Naive B cell (primary cell): Measurements from ENCODE around the gene DLK2. TPM values are rescaled to one million over a fixed set of nuclear protein-coding genes. Genes with fewer than 3 reads are reported as not detected.

Experiments used
- ATAC-seq, 2 donors: fragments of 150-1000 bp; cut with Tn5 transposase; 2 replicates each; pipeline ENCODE4 v1.10.0; 2021; ENCODE audit warnings: low read depth in 2 of 2, mild to moderate bottlenecking in 2 of 2, moderate library complexity in 2 of 2
- DNase-seq: peaks from one replicate; pipeline ENCODE4 v3.0.0; 2022
- H3K27ac Mint-ChIP-seq, 6 donors: one replicate each; pipeline ENCODE4 v1.8.0; 2020 to 2022; ENCODE audit warnings: mild to moderate bottlenecking in 6 of 6, mixed read lengths in 6 of 6, moderate library complexity in 5 of 6, inconsistent platforms in 2 of 6
- H3K27me3 Mint-ChIP-seq, 3 donors: one replicate each; pipeline ENCODE4 v1.8.0; 2021 to 2022; ENCODE audit warnings: mixed read lengths in 3 of 3, mild to moderate bottlenecking in 1 of 3
- H3K36me3 Mint-ChIP-seq, 2 donors: one replicate each; pipeline ENCODE4 v1.8.0; 2020 to 2022; ENCODE audit warnings: mixed read lengths in 2 of 2, inconsistent platforms in 1 of 2, mild to moderate bottlenecking in 1 of 2
- H3K4me1 Mint-ChIP-seq, 3 donors: one replicate each; pipeline ENCODE4 v1.8.0; 2020 to 2022; ENCODE audit warnings: mixed read lengths in 3 of 3, inconsistent platforms in 1 of 3, mild to moderate bottlenecking in 1 of 3, moderate library complexity in 1 of 3
- H3K4me3 Mint-ChIP-seq, 8 donors: one replicate each; pipeline ENCODE4 v1.8.0; 2020 to 2022; ENCODE audit warnings: mild to moderate bottlenecking in 8 of 8, mixed read lengths in 8 of 8, moderate library complexity in 8 of 8, inconsistent platforms in 2 of 8
- H3K9me3 Mint-ChIP-seq, 7 donors: one replicate each; pipeline ENCODE4 v1.8.0; 2020 to 2022; ENCODE audit warnings: mixed read lengths in 7 of 7, mild to moderate bottlenecking in 5 of 7, inconsistent platforms in 2 of 7, moderate library complexity in 1 of 7
- polyA plus RNA-seq, 6 donors: library from polyadenylated mRNA; unstranded; fragments of 300-500 nt; fragmentation: Illumina TruSeq; gene quantifications; one replicate each; pipeline ENCODE4 v1.2.3, GENCODE V29; 2021; ENCODE audit warnings: low read depth in 6 of 6

The DLK2 gene
- polyA plus RNA-seq, 6 donors from 2014 or later, result 0.34 to 0.39 (median 0.39) TPM; not detected in 2

- H3K27ac Mint-ChIP-seq, result no peak overlapping the region
- H3K4me1 Mint-ChIP-seq, result peaks cover 20 to 30% (median 21%) of the 10 kb centered on the region in 3 donors
- no peaks in the 10 kb centered on the region for H3K9me3 Mint-ChIP-seq
- peaks cover 12 to 14% (median 14%) of the 10 kb centered on the region in 3 donors for H3K27me3 Mint-ChIP-seq
- DNase-seq (no peak), ATAC-seq (no peak)
- H3K36me3 Mint-ChIP-seq, result no peaks in the 10 kb centered on the region
- no peak overlapping the region for H3K4me3 Mint-ChIP-seq
Measured at GRCh38 chr6:43457643-43458042, 2.3 kb upstream of the DLK2 start.

- Mint-ChIP-seq H3K27ac (peak overlapping the region in 4 of 6 donors; percentile 60 to 97 (median 66)), H3K36me3 (no peaks in the 10 kb centered on the region), H3K27me3 (peaks cover 0 to 5% (median 4%) of the 10 kb centered on the region in 3 donors), H3K4me3 (peak overlapping the region; percentile 81 to 91 (median 88)), H3K9me3 (no peaks in the 10 kb centered on the region), H3K4me1 (peaks cover 20 to 30% (median 21%) of the 10 kb centered on the region in 3 donors)
- peak; percentile 24 for DNase-seq
- ATAC-seq, result peak; percentile 60 to 66
Measured at GRCh38 chr6:43454696-43455530, 435 bp downstream of the DLK2 start.

- H3K27me3 Mint-ChIP-seq, result peaks cover 0 to 5% (median 0%) of the 10 kb centered on the region in 3 donors
- peak overlapping the region; percentile 67 to 91 (median 88) for H3K4me3 Mint-ChIP-seq
- peak; percentile 53 for DNase-seq
- no peaks in the 10 kb centered on the region for H3K9me3 Mint-ChIP-seq
- H3K4me1 Mint-ChIP-seq, result peaks cover 20 to 30% (median 21%) of the 10 kb centered on the region in 3 donors
- H3K27ac Mint-ChIP-seq, result peak overlapping the region in 5 of 6 donors; percentile 1 to 97 (median 75)
- peaks cover 0 to under 1% of the 10 kb centered on the region in 2 donors for H3K36me3 Mint-ChIP-seq
- ATAC-seq, result peak; percentile 47 to 59
Measured at GRCh38 chr6:43454290-43454695, 1.1 kb downstream of the DLK2 start.

- ATAC-seq, result no peak
Measured at GRCh38 chr6:43453831-43454230, 1.5 kb downstream of the DLK2 start.

GRCh38 chr6:43452896-43453295, 2.5 kb downstream of the DLK2 start:
- Mint-ChIP-seq H3K27ac (no peak overlapping the region), H3K9me3 (no peaks in the 10 kb centered on the region), H3K4me1 (peaks cover 20 to 30% (median 21%) of the 10 kb centered on the region in 3 donors), H3K36me3 (peaks cover 0 to 14% of the 10 kb centered on the region in 2 donors), H3K27me3 (peaks cover 0 to 5% (median 0%) of the 10 kb centered on the region in 3 donors), H3K4me3 (peak overlapping the region in 4 of 8 donors; percentile 50 to 90 (median 62))
- ATAC-seq (no peak), DNase-seq (no peak)

More at GRCh38 chr6:43453831-43454230, 1.5 kb downstream of the DLK2 start:
- peak overlapping the region; percentile 67 to 91 (median 88) for H3K4me3 Mint-ChIP-seq
- DNase-seq, result no peak
- peaks cover 0 to 5% of the 10 kb centered on the region in 2 donors for H3K36me3 Mint-ChIP-seq
- H3K27me3 Mint-ChIP-seq, result peaks cover 0 to 5% (median 0%) of the 10 kb centered on the region in 3 donors
- H3K9me3 Mint-ChIP-seq, result no peaks in the 10 kb centered on the region
- peaks cover 20 to 30% (median 21%) of the 10 kb centered on the region in 3 donors for H3K4me1 Mint-ChIP-seq
- H3K27ac Mint-ChIP-seq, result peak overlapping the region; percentile 1 to 97 (median 50)

- H3K27ac Mint-ChIP-seq, result no peak overlapping the region
- no peaks in the 10 kb centered on the region for H3K9me3 Mint-ChIP-seq
- H3K27me3 Mint-ChIP-seq, result peaks cover 0 to 3% (median 0%) of the 10 kb centered on the region in 3 donors
- H3K4me1 Mint-ChIP-seq, result peaks cover 21 to 29% (median 24%) of the 10 kb centered on the region in 3 donors
- peaks cover 0 to 24% of the 10 kb centered on the region in 2 donors for H3K36me3 Mint-ChIP-seq
- no peak for ATAC-seq
- no peak for DNase-seq
- peak overlapping the region in 2 of 8 donors; percentile 29 to 59 for H3K4me3 Mint-ChIP-seq
Measured at GRCh38 chr6:43451939-43452338, 3.4 kb downstream of the DLK2 start.

GRCh38 chr6:43451348-43451747, 4.0 kb downstream of the DLK2 start:
- H3K36me3 Mint-ChIP-seq, result peaks cover 0 to 24% of the 10 kb centered on the region in 2 donors
- DNase-seq (no peak), ATAC-seq (no peak)
- H3K27ac Mint-ChIP-seq, result peak overlapping the region in 1 of 6 donors; percentile 49
- no peak overlapping the region for H3K4me3 Mint-ChIP-seq
- peaks cover 16 to 24% (median 23%) of the 10 kb centered on the region in 3 donors for H3K4me1 Mint-ChIP-seq
- no peaks in the 10 kb centered on the region for H3K27me3 Mint-ChIP-seq
- H3K9me3 Mint-ChIP-seq, result no peaks in the 10 kb centered on the region

- no peak for ATAC-seq
- no peaks in the 10 kb centered on the region for H3K27me3 Mint-ChIP-seq
- H3K4me1 Mint-ChIP-seq, result peaks cover 10 to 21% (median 17%) of the 10 kb centered on the region in 3 donors
- peaks cover 0 to 24% of the 10 kb centered on the region in 2 donors for H3K36me3 Mint-ChIP-seq
- DNase-seq, result no peak
- no peaks in the 10 kb centered on the region for H3K9me3 Mint-ChIP-seq
- H3K27ac Mint-ChIP-seq, result no peak overlapping the region
- no peak overlapping the region for H3K4me3 Mint-ChIP-seq
Measured at GRCh38 chr6:43450699-43451131, 4.6 kb downstream of the DLK2 start.

- Mint-ChIP-seq H3K27ac (peak overlapping the region in 1 of 6 donors; percentile 53), H3K36me3 (peaks cover 0 to 24% of the 10 kb centered on the region in 2 donors), H3K4me3 (no peak overlapping the region), H3K27me3 (no peaks in the 10 kb centered on the region), H3K4me1 (peaks cover 2 to 10% (median 2%) of the 10 kb centered on the region in 3 donors), H3K9me3 (no peaks in the 10 kb centered on the region)
- DNase-seq, result no peak
- no peak for ATAC-seq
Measured at GRCh38 chr6:43448916-43449315, 6.4 kb downstream of the DLK2 start.

- no peaks in the 10 kb centered on the region for H3K9me3 Mint-ChIP-seq
- H3K36me3 Mint-ChIP-seq, result peaks cover 0 to 24% of the 10 kb centered on the region in 2 donors
- no peak for DNase-seq
- peak overlapping the region in 1 of 6 donors; percentile 66 for H3K27ac Mint-ChIP-seq
- H3K4me3 Mint-ChIP-seq, result no peak overlapping the region
- no peaks in the 10 kb centered on the region for H3K27me3 Mint-ChIP-seq
- peaks cover 0 to 9% (median 0%) of the 10 kb centered on the region in 3 donors for H3K4me1 Mint-ChIP-seq
- ATAC-seq, result no peak
Measured at GRCh38 chr6:43447604-43448003, 7.7 kb downstream of the DLK2 start.

GRCh38 chr6:43445576-43445975, 9.8 kb downstream of the DLK2 start:
- DNase-seq, result no peak
- no peak overlapping the region for H3K4me3 Mint-ChIP-seq
- peaks cover 0 to 24% of the 10 kb centered on the region in 2 donors for H3K36me3 Mint-ChIP-seq
- no peak overlapping the region for H3K27ac Mint-ChIP-seq
- H3K27me3 Mint-ChIP-seq, result no peaks in the 10 kb centered on the region
- no peak for ATAC-seq
- peaks cover 0 to 9% (median 0%) of the 10 kb centered on the region in 3 donors for H3K4me1 Mint-ChIP-seq
- H3K9me3 Mint-ChIP-seq, result no peaks in the 10 kb centered on the region

GRCh38 chr6:43444582-43444981, 10.8 kb downstream of the DLK2 start:
- Mint-ChIP-seq H3K4me3 (peak overlapping the region in 1 of 8 donors; percentile 81), H3K4me1 (peaks cover 0 to 9% (median 0%) of the 10 kb centered on the region in 3 donors), H3K9me3 (no peaks in the 10 kb centered on the region), H3K36me3 (peaks cover 0 to 24% of the 10 kb centered on the region in 2 donors), H3K27me3 (no peaks in the 10 kb centered on the region), H3K27ac (peak overlapping the region in 2 of 6 donors; percentile 56 to 62)
- DNase-seq (no peak), ATAC-seq (no peak)

- H3K36me3 Mint-ChIP-seq, result peaks cover 0 to 21% of the 10 kb centered on the region in 2 donors
- ATAC-seq, result no peak
Measured at GRCh38 chr6:43444036-43444435, 11.3 kb downstream of the DLK2 start.

More at GRCh38 chr6:43444036-43444435, 11.3 kb downstream of the DLK2 start:
- H3K4me1 Mint-ChIP-seq, result peaks cover 0 to 9% (median 0%) of the 10 kb centered on the region in 3 donors
- H3K27ac Mint-ChIP-seq, result no peak overlapping the region
- no peaks in the 10 kb centered on the region for H3K27me3 Mint-ChIP-seq
- no peaks in the 10 kb centered on the region for H3K9me3 Mint-ChIP-seq
- H3K4me3 Mint-ChIP-seq, result no peak overlapping the region
- no peak for DNase-seq
